ENCODE data around the gene TBXA2R. TPM values are rescaled to one million over a fixed set of nuclear protein-coding genes. Genes with fewer than 3 reads are reported as not detected.

Gene TBXA2R
- total RNA-seq, 1 donor: 1.4 TPM

GRCh38 chr19:3609779-3610719 is 3.4 kb upstream of the TBXA2R start:
- peaks cover 13% of the 10 kb centered on the region for H3K4me1 ChIP-seq (ENCODE audit: insufficient read depth, low read length)
- H3K4me2 ChIP-seq (ENCODE audit: insufficient read depth, low read length): no peak overlapping the region
- no peak overlapping the region for H3K4me3 ChIP-seq (ENCODE audit: insufficient read depth, low read length)
- no peaks in the 10 kb centered on the region for H4K20me1 ChIP-seq (ENCODE audit: insufficient read depth, low read length)
- DNase-seq (ENCODE audit: insufficient read length, low spot score, missing footprints): no peak
- no peaks in the 10 kb centered on the region for H3K9me3 ChIP-seq (ENCODE audit: low read depth, low read length)
- peaks cover 2% of the 10 kb centered on the region for H3K27me3 ChIP-seq (ENCODE audit: insufficient read depth, low read length)
- no peak overlapping the region for H2AFZ ChIP-seq (ENCODE audit: low read length)
- no peak for TF ChIP-seq CTCF (IDR thresholded peaks at IDR 0.05; ENCODE audit: extremely low read depth, low read depth, low read length)
- H3K27ac ChIP-seq (ENCODE audit: low read depth, low read length): no peak overlapping the region
- H3K79me2 ChIP-seq (ENCODE audit: insufficient read depth, low read length): no peaks in the 10 kb centered on the region
- peaks cover 13% of the 10 kb centered on the region for H3K36me3 ChIP-seq (ENCODE audit: insufficient read depth, low read length)

DNA sequence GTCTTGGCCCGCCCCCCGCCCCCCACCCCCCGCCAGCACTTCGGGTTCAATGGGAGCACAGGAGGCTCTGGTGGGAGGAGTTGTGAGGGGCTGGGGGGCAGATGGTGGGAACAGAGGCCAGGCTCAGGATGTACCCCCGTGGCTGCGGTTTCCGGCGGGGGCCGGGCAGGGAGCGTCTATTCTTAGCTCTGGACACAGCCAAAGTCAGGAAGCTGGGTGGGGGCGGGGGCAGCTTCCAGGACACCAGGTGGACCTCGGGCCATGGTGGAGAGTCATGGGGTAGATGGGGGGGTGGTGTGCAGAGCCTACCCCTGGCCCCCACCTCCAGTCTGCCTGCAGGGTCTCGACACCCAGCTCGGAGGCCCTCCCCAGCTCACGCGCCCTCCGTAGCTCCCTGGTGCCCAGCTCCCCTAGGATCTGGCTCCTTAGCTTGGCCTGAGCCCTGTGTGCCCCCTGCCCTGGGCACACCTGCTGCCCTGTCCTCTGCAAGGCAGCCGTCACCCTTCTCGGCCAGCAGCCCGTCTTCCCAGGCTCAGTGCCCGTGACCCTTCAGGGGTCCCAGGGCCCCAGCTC is 2.2 kb upstream of the TBXA2R start:
- H3K4me3 ChIP-seq (ENCODE audit: insufficient read depth, low read length): no peak overlapping the region
- peaks cover 2% of the 10 kb centered on the region for H3K27me3 ChIP-seq (ENCODE audit: insufficient read depth, low read length)
- no peak for TF ChIP-seq CTCF (IDR thresholded peaks at IDR 0.05; ENCODE audit: extremely low read depth, low read depth, low read length)
- H4K20me1 ChIP-seq (ENCODE audit: insufficient read depth, low read length): no peaks in the 10 kb centered on the region
- H3K9me3 ChIP-seq (ENCODE audit: low read depth, low read length): no peaks in the 10 kb centered on the region
- H3K79me2 ChIP-seq (ENCODE audit: insufficient read depth, low read length): no peaks in the 10 kb centered on the region
- H2AFZ ChIP-seq (ENCODE audit: low read length): no peak overlapping the region
- DNase-seq (ENCODE audit: insufficient read length, low spot score, missing footprints): no peak
- no peak overlapping the region for H3K4me2 ChIP-seq (ENCODE audit: insufficient read depth, low read length)
- H3K36me3 ChIP-seq (ENCODE audit: insufficient read depth, low read length): peaks cover 13% of the 10 kb centered on the region
- peaks cover 13% of the 10 kb centered on the region for H3K4me1 ChIP-seq (ENCODE audit: insufficient read depth, low read length)
- H3K27ac ChIP-seq (ENCODE audit: low read depth, low read length): no peak overlapping the region

- H4K20me1 ChIP-seq (ENCODE audit: insufficient read depth, low read length): no peaks in the 10 kb centered on the region
- no peaks in the 10 kb centered on the region for H3K79me2 ChIP-seq (ENCODE audit: insufficient read depth, low read length)
- H2AFZ ChIP-seq (ENCODE audit: low read length): no peak overlapping the region
- DNase-seq (ENCODE audit: insufficient read length, low spot score, missing footprints): no peak
- H3K4me1 ChIP-seq (ENCODE audit: insufficient read depth, low read length): peaks cover 13% of the 10 kb centered on the region
- H3K27ac ChIP-seq (ENCODE audit: low read depth, low read length): no peak overlapping the region
- H3K27me3 ChIP-seq (ENCODE audit: insufficient read depth, low read length): peaks cover 2% of the 10 kb centered on the region
- no peaks in the 10 kb centered on the region for H3K9me3 ChIP-seq (ENCODE audit: low read depth, low read length)
- TF ChIP-seq CTCF (IDR thresholded peaks at IDR 0.05; ENCODE audit: extremely low read depth, low read depth, low read length): no peak
- no peak overlapping the region for H3K4me2 ChIP-seq (ENCODE audit: insufficient read depth, low read length)
- H3K36me3 ChIP-seq (ENCODE audit: insufficient read depth, low read length): peaks cover 13% of the 10 kb centered on the region
- no peak overlapping the region for H3K4me3 ChIP-seq (ENCODE audit: insufficient read depth, low read length)
Observed at GRCh38 chr19:3608079-3608641, 1.5 kb upstream of the TBXA2R start.
